HG03108 (cell line): ENCODE measurements around the gene GCK.

Experiments used
- ATAC-seq: cut with Tn5 transposase; IDR thresholded peaks from one replicate; pipeline ENCODE4 v1.9.1; 2021; ENCODE audit warnings: moderate library complexity; ENCODE audit not compliant: unreplicated experiment

The GCK gene

DNA sequence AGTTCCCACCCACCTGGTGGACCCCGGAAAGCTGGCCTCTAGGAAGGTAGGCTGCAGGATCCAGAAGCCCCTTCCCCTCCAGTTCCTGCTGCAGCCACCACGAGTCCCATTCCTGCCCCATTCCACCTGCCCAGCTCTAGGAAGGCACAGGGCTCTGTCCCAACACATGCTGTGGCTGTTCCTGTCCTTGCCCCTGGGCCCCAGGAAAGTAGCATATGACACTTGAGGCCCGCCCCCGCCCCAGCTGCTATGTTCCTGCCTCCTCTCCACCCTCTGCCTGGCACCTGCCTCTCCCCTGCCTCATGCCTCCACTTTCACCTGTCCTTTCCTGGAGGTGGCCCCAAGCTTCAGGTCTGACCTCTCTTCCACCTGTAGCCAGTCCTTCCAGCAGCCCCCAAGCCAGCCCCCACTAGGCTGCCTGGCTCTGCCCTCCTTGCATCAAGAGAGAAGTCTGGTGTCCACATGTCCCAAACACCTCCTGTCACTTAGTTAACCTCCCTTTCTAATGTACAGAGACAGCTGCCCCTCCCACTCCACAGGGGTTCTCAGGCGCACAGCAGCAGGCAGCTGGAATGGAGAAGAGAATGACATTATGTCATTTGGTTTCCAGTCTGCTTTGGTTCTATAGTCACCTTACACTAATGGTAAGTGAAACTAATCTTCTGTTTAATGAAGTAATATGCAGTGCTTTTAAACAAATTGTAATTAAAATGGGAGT, 34.3 kb upstream of the GCK start:
- ATAC-seq, result no peak

DNA sequence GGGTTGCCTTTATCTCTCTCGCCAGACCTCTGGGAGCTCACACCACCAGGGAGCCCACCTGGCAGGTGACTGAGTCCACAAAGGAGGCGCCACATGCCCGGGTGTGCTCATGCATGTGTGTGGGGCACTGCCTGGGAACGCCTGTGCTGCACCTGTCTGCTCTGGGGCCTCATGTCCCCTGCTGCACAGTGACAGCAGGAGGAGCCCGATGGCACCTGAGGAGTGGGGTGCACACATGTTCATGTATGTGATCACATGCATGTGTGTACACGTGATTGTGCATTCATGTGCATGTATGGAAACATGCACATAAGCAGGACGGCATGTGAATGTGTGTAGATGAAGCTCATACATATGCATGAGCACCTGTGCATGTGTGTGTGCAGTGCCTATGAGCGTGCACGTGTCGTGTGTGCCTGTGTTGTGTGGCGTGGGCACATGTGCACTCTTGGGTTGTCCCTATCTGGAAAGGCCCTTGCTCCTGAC, 33.6 kb upstream of the GCK start:
- ATAC-seq, result no peak

DNA sequence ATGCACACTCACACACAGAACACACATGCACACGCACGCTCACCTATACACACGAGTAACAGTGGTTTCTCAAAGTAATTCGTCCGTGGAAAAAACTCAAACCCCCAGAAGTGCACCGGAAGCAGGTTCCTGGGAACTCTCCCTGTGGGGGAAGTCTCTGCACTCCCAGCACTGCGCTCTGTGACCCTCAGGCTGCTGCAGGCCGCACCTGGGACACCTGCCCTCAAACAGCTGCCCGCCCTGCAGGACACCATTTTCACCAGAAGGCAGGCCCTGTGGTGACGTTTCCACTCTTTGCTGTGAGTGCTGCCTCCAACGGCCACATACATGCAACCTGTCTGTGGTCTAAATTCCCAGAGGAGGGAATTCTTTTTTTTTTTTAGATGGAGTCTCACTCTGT, 32.8 kb upstream of the GCK start:
- ATAC-seq, result no peak

DNA sequence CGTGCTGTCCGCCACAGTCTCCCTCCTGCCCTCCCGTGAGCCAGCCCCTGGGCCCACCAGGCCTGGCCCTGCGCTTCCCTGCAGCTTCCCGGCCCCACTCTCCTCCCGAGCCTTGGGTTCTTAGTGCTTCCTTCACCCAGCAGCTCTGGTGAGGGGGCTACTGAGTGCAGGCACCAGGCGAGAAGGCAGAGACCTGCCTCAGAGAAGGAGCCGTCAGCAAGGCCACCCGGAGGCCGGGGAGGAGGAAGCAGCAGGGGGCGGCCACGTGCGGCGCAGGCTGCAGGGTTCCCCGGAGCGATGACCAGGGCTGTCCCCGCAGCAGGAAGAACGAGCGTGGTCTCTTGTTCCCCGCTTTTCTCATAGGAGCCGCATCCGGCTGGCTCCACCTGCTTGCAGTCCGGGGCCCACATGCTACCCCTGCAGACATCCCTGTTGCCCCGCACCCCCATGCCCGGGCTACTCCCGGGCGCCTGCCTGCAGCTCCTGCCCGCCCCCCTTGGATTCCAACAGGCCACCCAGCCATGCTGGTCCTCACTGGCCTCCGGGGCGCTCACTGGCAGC, 32.1 kb upstream of the GCK start:
- no peak for ATAC-seq

DNA sequence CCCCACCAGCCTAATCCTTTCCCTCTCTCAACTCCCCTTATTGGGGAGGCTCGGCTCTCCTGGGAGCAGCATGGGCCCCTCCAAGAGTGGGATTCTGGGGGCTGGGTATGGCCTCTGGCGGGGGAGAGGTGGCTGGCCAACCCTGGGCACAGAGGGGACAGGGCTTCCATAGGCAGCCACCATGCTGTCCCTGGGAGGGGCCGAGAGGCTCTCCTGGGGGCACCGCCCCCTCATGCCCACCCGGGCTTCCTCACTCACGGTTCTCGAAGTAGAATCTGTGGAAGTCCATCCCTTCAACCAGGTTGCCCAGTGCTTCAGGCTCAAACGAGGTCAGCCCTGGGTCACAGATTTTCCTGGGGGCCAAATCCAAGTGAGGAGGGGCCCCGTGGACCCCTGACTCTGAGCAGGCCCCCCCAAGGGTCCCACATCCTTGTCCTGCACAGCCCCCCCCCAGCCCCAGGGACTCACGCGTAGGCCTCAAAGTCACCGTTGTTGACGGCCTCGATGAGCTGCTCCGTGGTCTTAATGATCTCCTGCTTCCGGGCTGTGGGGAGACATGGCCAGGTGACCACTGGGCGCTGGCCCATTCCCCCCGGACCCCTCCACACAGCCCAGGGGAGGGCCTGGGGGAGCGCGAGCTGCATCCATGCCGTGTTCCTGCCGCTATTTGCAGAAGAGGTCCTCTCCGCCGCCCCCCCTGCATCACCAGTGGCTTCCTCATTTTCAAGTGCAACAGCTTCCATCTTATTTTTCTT, 31.3 kb upstream of the GCK start:
- no peak for ATAC-seq

DNA sequence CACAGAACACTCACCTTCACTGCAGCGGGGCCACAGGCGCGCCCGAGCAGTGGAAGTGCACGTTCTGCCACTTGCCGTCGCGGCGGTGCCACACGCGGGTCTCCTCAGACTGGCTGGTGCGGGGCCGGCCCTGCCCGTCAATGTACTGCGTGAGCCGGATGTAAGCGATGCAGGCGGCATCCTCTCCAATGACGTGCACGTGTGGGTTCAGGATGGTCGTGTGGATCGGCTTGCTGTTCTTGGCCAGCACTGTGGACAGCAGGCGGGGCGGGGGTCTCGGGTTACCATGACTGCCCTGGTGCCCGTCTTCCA, 30.8 kb upstream of the GCK start:
- ATAC-seq, result no peak

DNA sequence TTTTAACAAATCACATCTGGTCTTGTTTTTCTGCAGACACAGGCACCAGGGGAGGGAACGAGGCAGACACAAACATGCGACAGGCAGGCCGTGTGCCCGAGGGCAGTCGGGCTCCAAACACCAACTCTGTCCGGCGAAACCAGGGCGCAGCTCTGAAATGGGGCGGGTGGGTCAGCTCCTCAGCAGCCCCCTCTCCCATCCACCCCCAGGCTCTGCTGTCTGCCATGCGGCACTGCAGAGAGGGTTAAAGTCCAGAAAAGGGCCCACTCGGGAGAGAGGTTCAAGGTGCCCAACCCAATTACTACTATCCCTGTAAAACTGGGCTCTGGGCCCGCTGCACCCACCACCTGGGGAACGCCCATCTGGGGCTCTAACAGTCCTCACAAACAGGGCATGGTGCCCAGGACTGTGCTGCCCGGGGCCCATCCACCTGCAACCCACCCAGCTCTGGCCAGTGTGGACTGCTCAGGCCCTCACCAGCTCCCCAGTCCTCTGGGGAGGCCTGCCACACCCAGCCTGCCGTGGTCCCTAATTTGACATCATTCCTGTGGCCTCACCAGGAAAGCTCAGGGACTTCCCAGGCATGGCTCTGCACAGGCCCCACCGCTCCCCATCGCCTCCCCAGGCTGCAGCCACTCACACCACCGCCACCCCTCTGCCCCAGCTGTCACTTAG, 30.3 kb upstream of the GCK start:
- no peak for ATAC-seq

DNA sequence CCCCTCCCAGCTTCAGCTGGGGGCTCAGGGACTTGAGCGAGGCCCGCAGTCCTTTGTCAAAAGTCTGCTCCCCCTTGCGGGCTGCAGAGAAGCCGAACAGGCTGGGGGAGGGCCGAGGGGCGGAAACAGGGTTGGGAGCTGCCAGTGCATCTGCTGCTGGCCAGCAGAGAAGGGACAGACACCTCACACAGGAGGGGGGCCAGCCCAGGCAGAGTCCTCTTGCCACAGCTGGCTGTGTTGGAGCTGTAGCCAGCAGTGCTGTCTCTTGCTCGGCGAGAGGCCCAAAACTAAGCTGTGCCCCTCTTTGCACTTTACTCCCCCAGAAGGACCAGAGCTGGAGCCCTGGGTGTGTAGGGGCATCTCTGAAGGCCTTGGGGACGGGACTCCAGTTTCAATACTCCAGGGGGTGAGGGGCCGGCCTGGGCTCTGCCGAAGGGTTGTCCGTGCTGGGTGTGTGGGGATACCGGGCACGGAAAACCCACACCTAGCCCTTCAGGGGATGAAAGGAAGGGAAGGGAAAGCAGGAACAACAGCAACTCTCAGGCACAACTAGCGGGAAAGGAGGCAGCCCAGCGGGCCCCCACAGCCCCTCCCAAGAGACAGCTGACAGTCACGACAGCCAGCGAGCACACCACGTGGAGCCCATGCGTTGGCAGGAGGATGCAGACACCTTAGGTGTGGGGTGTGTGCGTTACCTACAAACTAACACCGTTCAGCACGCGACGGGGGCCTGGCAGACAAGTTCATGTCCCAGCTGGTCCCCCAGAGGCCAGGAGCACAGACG, 29.4 kb upstream of the GCK start:
- no peak for ATAC-seq

DNA sequence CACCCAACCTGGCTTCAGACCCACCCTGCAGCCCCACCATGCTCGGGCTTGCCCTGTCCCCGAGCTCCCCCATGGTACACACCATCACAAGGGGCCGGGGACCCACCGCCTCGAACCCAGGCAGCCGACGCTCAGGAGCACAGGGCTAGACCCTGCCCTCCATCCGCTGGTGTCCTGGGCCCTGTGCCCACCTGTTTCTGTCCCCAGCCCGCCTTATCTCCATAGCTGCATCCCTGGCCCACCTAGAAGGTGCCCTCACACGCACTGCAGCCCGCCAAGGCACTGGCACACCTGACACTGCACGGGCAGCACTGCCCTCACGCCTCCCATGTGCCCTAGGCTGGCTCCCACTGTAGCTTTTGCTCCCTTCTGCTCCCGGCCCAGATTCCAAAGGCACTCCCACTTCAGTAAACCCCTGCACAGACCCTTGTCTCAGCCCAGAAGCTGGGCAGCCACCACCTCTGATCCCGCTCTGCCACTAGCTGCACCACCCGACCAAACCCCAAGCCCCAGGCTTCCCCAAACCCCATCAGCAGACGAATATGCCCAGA, 28.7 kb upstream of the GCK start:
- ATAC-seq, result no peak

DNA sequence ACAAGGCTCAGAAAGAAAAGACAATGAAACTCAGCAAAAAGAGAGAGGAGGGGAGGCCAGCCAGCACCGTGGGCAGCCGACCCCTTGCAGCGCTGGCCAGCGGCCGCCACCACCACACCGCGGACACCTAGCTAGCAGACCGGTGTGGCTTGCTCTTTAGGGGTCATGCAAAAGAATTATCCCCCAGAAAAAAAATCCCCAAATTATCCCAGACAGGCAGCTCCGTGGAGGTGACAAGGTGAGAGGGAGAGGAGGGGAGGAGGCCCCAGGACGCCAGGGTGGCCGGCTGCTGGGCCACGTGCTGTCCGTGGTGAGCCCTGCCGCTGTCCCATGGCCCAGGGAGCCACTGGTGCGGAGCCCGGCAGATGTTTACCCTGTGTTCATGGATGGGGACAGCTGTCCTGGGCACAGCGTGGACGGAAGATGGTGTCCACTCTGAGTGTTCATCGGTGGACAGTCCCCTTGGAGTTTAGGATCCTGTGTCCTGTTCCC, 28.0 kb upstream of the GCK start:
- no peak for ATAC-seq

DNA sequence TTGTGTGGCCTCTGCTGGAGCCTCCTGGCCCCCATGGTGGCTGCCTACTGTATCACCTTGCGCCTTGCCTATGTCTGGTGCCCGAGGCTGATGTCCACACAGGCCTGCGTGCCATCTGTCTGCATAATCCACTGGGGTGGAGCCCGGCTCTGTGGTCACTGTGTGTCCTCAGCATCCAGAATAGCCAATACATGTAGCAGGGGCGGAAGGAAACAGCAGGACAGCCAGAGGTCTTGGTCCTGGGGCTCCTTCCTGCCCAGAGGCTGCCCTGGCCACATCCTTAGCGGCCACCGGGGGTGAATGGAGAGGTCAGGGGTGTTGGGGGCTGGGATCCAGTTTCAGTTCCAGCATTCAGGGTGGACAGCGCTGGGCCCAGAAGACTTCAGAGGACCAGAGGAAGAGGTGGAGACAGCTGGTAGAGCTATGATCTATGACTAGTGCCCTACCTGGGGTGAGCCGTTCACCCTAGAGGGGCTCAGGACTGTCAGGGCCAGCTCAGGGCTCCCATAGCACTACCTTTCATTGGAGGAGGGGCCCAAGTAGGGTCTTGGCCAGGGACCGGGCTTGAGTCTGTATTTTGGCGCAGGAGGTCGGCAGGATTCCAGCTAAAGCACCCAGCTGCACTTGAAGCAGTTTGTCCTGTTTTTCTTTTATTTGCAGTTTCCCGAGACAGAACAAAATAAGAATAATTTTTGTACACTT, 27.4 kb upstream of the GCK start:
- no peak for ATAC-seq

DNA sequence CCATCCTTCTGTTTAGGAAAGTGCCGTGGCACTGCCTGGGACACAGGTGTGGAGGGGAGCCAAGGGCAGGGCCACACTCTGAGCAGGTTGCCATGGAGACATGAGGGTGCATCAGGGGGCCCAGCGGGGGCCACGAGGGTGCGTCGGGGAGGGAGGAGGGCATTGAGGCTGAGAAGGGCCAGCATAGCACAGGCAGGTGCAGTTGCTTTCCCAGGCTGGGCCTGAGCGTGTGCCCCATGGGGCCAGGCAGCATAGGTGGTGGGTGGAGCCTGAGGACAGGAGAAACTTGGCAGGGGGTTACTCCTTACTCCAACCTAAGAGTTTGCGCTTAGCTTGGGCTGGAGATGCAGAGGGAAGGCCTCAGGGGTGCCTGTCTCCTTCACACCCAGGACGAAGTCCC, 26.8 kb upstream of the GCK start:
- no peak for ATAC-seq

DNA sequence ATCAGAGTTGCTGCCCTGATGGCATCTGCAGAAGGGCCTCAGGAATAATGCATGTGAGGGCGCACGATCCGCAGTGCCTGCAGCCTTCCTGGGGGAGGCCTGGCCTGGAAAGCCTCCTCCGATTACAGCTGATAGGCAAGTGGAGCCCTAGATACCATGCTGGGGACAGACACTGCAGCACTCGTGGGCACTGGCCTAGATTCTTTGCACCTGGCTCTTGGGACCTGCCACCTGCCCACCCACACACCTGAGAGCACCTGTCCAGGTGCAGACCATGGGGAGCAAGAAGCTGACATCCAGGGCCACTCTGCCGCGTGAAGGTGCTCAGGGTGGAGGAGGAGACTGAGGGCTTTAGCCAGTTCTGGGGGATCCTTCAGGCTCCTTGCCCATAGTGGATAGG, 26.3 kb upstream of the GCK start:
- no peak for ATAC-seq

DNA sequence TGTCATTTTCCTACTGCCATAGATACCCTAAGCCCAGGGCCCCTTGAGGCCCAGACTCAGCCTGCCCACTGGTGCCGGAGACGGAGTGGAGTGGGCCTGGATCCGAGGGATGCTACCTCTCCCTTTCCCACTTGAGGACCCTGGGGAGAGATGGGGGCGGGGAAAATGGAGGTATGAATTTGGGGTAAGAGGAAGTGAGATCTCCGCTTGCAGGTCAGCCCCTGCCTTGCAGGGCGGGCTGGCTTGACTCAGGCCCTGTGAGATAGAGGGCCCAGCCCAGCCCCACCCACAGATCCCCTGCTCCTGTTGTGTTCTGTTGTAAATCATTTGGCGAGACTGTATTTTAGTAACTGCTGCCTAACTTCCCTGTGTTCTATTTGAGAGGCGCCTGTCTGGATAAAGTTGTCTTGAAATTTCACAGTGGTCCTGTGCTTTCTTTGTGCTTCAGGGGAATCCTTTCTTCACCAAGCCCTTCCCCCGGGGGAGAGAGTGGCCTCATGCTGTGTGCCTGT, 24.7 kb upstream of the GCK start:
- no peak for ATAC-seq

DNA sequence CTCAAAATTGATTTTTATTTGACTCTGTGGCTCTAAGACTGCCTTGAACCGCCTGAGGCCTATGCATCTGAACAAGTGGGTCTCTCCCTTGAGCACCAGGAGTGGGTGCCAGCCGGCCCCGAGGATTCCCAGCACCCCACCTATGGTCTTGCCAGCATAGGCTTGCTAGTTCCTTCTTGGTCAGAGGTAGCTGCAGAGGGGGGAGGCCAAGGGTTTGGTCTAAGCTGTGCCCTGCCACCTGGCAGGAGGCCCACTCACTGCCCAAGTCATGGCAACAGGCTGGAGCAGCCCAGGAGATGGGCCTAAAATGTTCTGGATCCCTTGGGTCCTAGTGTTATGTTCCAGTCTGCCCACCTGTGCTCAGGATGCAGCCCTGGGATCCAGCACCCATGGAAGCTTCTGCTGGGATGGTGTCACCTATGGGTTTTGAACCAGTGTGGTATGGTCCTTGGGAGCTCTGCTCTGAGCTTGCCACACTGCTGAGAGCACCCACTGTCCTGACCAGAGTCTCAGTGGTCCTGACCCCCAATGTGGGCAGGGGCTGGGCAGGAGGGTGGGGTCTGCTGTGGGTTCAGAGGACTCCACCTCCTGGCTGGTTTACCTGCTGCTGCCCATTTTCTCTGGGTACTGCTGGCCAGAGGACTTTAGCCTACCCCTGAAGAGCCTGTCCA, 24.1 kb upstream of the GCK start:
- ATAC-seq, result no peak

DNA sequence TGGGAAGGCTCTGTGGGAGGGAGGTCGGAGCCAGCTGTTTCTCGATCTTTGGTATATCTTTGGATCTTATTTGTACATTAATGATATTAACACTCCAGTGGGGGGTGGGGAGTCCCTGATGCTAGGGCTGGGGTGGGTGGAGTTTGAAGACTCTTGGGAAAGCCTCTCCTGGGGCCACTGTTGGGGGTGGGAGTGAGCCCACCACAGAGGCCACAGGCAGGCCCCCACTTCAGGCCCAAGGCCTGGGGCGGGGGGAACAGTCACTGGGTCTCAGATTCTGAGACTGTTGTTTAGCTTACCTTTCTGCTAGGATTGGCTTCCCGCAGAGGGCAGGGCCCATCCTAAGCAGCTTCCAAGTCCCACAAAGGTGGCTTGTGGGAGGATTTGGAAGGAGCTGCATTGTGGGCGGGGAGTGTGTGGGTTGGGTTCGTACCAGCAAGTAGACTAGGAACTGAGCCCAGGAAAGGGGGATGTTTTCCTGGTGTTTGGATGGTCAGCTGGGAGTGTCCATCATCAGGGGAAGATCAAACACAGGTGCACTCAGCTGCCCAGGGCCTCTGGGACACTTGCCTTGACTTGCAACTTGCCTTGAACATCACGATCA, 23.4 kb upstream of the GCK start:
- no peak for ATAC-seq

DNA sequence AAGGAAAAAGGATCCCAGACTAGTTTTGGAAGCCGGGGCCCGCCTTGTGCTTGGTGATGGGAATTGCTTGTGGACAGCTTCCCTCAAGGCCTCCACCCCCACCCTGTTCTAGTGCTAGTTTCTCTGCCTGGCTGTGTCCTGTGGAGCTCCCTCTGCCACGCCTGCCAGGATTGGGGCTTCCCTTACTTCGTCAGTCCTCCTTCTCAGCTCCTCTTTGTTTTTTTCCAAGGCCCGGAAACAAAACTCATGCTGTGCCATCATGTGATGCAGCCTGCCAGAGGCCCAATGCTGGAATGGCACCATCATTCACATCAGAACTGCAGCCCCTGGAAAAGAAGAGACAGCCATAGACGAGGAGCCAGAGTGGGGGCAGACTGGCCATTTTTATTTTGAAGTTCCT, 22.8 kb upstream of the GCK start:
- ATAC-seq, result no peak

DNA sequence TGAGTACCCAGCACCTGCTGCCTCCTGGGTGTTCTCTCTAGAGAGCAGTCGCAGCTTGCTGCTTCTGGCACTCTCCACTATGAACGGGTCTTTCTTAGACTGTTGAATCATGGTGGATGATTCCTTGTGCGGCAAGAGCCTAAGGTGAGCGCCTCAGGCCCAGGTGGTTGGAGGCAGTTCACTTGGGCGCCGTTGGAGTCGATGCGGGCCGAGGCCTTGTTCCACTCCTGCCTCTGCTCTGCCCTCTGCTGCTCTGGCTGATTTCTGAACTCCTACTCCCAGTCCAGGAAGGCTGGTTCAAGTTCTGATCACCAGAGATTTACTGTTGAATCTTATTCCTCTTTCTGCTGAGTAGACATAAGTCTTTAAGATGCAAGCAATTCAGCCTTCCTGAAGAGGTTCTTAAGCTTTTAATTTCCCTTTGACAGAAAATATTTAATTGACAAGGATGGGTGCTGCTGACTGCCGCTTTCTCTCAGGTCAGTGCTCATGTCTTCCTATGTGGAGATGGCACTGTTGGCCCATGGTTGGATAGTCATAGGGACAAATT, 22.0 kb upstream of the GCK start:
- no peak for ATAC-seq

DNA sequence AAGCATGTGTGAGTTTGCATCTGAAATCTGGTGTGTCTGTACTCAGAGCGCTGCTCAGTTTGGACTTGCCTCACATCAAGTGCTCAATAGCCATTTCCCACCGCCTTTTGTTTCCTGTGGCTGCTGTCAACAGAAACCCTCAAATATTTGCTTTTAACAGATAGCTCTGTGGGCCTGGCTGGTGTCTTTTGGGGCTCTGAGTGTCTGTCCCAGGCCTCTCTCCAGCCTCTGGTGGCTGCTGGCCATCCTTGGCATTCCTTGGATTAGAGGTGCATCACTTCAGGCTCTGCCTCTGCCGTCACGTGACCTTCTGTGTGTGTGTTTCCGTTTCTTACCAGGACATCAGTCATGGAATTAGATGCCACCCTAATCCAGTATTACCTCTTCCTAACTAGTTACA, 20.9 kb upstream of the GCK start:
- no peak for ATAC-seq
